HL-60 (cell line): ENCODE data around the gene SORCS2.

ENCODE experiments used
- DNase-seq, 2 experiments: peaks; one replicate each; pipeline ENCODE4 v3.0.0-alpha.2; 2010 to 2020; ENCODE audit warnings: low read depth in 1 of 2, low spot score in 1 of 2
- H3K27ac ChIP-seq: fragments of 250-450 bp; sonication (Bioruptor Pico); replicated peaks from 2 replicates; pipeline ENCODE4 v1.5.1; 2020; ENCODE audit warnings: mild to moderate bottlenecking, moderate library complexity
- H3K27me3 ChIP-seq: fragments of 250-450 bp; sonication (Bioruptor Pico); 2 replicates; pipeline ENCODE4 v1.5.1; 2021; ENCODE audit warnings: mild to moderate bottlenecking, moderate library complexity; ENCODE audit not compliant: insufficient read depth, poor library complexity, severe bottlenecking
- H3K4me3 ChIP-seq: replicated peaks from 2 replicates; pipeline ENCODE4 v1.5.1; 2011; ENCODE audit warnings: mild to moderate bottlenecking, control low read depth, low read length; ENCODE audit not compliant: insufficient read depth
- CTCF ChIP-seq: IDR thresholded peaks from one replicate; pipeline ENCODE4 v1.5.1; 2011; ENCODE audit warnings: low read length, control low read depth, inconsistent platforms; ENCODE audit not compliant: insufficient read depth
- GABPA ChIP-seq: IDR thresholded peaks from 2 replicates; pipeline ENCODE4 v1.6.1; 2012; ENCODE audit warnings: low read depth
- POLR2AphosphoS5 ChIP-seq: IDR thresholded peaks from 2 replicates; pipeline ENCODE4 v1.6.1; 2012; ENCODE audit warnings: low read depth
- REST ChIP-seq: IDR thresholded peaks from 2 replicates; pipeline ENCODE4 v1.6.1; 2012; ENCODE audit warnings: low read depth; ENCODE audit not compliant: insufficient replicate concordance
- SPI1 ChIP-seq: IDR thresholded peaks from 2 replicates; pipeline ENCODE4 v1.6.1; 2012; ENCODE audit warnings: low read depth, mild to moderate bottlenecking, borderline replicate concordance

Gene SORCS2

GRCh38 chr4:7310451-7310850 is 118.1 kb downstream of the SORCS2 start:
- no peak for DNase-seq
- no peak overlapping the region for H3K4me3 ChIP-seq
- H3K27me3 ChIP-seq: no peaks in the 10 kb centered on the region
- H3K27ac ChIP-seq: no peak overlapping the region
- no peak for TF ChIP-seq GABPA
- TF ChIP-seq CTCF: no peak
- no peak for TF ChIP-seq POLR2AphosphoS5
- TF ChIP-seq REST: no peak
- no peak for TF ChIP-seq SPI1

- no peak for DNase-seq
- Histone ChIP-seq H3K4me3 (no peak overlapping the region), H3K27ac (no peak overlapping the region), H3K27me3 (no peaks in the 10 kb centered on the region)
- TF ChIP-seq SPI1 (no peak), CTCF (no peak), REST (no peak), POLR2AphosphoS5 (no peak), GABPA (no peak)
Observed at GRCh38 chr4:7311205-7311604, 118.9 kb downstream of the SORCS2 start.

- TF ChIP-seq SPI1 (no peak), CTCF (no peak), GABPA (no peak), REST (no peak), POLR2AphosphoS5 (no peak)
- no peaks in the 10 kb centered on the region for H3K27me3 ChIP-seq
- DNase-seq: no peak
- no peak overlapping the region for H3K27ac ChIP-seq
- no peak overlapping the region for H3K4me3 ChIP-seq
Observed at GRCh38 chr4:7312691-7313090, 120.4 kb downstream of the SORCS2 start.
